Stimulated activated naive CD8-positive, alpha-beta T cell treated with anti-CD3 and anti-CD28 coated beads, Interleukin-15, amount 100 ng/mL, for 72 hours (primary cell): ENCODE measurements around the gene TUBB8.
"Not testable (repeated sequence)": the region's sequence is repeated elsewhere in the genome, so short reads cannot be mapped to it uniquely, and the experiment has no call there.

Source experiments
- ATAC-seq: fragments of 150-1000 bp; cut with Tn5 transposase; 2 replicates; pipeline ENCODE4 v1.10.0; 2021; ENCODE audit warnings: mild to moderate bottlenecking, moderate library complexity
- DNase-seq, 2 donors: peaks; one replicate each; pipeline ENCODE4 v3.0.0; 2021 to 2022
- H3K27ac Mint-ChIP-seq, 2 donors: one replicate each; pipeline ENCODE4 v1.8.0; 2022; ENCODE audit warnings: mild to moderate bottlenecking in 2 of 2, mixed read lengths in 2 of 2, moderate library complexity in 2 of 2
- H3K27me3 Mint-ChIP-seq: one replicate; pipeline ENCODE4 v1.8.0; 2022; ENCODE audit warnings: mixed read lengths
- H3K4me1 Mint-ChIP-seq: one replicate; pipeline ENCODE4 v1.8.0; 2022; ENCODE audit warnings: mild to moderate bottlenecking, mixed read lengths
- H3K4me3 Mint-ChIP-seq, 2 donors: one replicate each; pipeline ENCODE4 v1.8.0; 2022; ENCODE audit warnings: mild to moderate bottlenecking in 2 of 2, mixed read lengths in 2 of 2, moderate library complexity in 1 of 2
- H3K9me3 Mint-ChIP-seq, 2 donors: one replicate each; pipeline ENCODE4 v1.8.0; 2022; ENCODE audit warnings: mixed read lengths in 2 of 2

Gene TUBB8

DNA sequence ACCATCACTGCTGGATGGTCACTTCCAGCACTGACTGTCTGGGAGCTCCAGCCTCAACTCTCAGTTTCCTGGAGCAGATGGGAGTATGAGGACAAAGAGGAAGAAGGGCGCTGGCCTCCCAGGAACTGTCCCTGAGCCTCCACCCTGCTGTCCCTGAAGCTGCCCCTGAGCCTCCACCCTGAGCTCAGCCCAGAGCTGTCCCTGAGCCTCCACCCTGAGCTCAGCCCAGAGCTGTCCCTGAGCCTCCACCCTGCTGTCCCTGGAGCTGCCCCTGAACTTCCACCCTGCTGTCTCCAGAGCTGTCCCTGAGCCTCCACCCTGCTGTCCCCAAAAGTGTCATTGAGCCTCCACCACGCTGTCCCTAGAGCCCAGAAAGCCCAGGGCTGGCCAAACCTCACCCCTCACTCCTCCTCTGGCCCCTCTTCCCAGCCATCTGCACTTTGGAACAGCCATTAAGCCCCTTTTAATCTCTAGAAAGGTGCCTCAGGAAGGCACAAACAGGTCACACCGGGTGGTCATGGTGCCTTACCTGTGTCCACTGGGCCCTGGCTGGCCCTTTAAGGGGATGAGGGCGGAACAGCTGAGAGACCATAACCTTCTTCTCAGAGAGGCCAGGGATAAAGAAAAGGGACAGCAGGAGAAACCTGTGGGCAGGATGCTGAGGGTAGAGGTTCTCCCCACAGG, 30.6 kb upstream of the TUBB8 start:
- peaks cover 56% of the 10 kb centered on the region for H3K27me3 Mint-ChIP-seq
- no peaks in the 10 kb centered on the region for H3K4me1 Mint-ChIP-seq
- DNase-seq (no peak), ATAC-seq (no peak)
- no peaks in the 10 kb centered on the region for H3K9me3 Mint-ChIP-seq
- H3K27ac Mint-ChIP-seq = no peak overlapping the region
- H3K4me3 Mint-ChIP-seq = no peak overlapping the region

DNA sequence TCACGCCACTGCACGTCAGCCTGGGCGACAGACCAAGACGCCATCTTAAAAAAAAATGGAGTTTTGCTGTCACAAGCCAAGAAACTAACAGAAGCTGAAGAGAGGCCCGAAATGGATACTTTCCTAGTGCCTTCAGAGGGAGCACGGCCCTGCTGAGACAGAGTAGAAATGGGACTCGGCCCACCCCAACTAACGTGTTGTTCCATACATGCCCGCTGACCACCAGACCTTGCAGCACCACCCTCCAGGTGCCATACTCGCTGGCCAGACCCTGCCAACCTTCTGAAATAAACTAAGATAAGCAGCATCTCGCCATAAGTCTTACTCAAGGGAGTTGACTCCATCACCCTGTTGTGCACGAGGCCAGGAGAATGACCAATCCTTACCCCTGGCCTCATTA, 29.5 kb upstream of the TUBB8 start:
- Mint-ChIP-seq H3K9me3 (no peaks in the 10 kb centered on the region), H3K4me3 (no peak overlapping the region), H3K27ac (no peak overlapping the region), H3K27me3 (peaks cover 61% of the 10 kb centered on the region), H3K4me1 (peaks cover 4% of the 10 kb centered on the region)
- no peak for ATAC-seq
- no peak for DNase-seq

DNA sequence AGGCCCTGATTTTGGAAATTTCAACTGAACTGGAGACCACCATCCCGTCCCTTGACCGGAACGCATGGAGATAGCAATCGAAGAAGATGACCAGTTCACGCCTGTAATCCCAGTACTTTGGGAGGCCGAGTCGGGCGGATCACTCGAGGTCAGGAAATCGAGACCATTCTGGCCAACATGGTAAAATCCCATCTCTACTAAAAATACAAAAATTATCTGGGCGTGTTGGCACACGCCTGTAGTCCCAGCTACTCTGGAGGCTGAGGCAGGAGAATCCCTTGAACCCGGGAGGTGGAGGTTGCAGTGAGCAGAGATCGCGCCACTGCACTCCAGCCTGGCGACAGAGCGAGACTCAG, 25.1 kb upstream of the TUBB8 start:
- H3K4me3 Mint-ChIP-seq = peak overlapping the region; percentile 82 to 83

DNA sequence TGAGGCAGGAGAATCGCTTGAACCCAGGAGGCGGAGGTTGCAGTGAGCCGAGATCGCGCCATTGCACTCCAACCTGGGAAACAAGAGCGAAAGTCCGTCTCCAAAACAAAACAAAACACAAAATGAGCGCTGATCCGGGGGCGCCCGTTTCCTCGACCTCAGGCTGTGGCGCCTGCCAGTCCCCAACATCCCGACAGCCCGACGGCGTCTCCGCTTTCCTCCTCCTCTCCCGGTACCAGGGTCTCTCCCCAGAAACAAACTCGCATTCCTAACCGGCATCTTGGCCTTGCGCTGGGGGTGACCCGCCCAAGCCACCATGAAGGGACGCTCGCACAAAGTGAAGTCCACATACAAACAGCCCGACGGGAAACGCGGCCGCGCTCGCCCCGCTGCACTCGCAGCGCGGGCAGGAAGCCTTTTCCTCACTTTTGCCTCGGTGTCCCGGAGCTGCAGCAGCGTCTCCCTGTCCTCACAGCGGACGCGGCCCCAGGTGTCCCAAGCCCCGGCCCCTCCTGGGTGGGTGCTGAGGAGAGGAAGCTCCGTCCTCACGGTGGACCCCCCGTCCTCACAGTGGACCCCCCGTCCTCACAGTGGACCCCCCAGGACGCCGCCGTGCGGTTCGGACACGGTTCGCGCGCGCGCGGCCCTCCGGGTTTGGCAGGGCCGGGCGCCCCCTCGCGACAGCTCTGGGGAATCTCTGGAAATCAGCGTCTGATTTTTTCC, 24.6 kb upstream of the TUBB8 start:
- peak overlapping the region; percentile 82 to 83 for H3K4me3 Mint-ChIP-seq
- DNase-seq = peak; percentile 42 to 48

More for the DNA sequence above, 25.1 kb upstream of the TUBB8 start:
- ATAC-seq, H3K27ac Mint-ChIP-seq, H3K4me1 Mint-ChIP-seq, H3K9me3 Mint-ChIP-seq, DNase-seq: not testable (repeated sequence)
- H3K27me3 Mint-ChIP-seq = peaks cover 50% of the 10 kb centered on the region

DNA sequence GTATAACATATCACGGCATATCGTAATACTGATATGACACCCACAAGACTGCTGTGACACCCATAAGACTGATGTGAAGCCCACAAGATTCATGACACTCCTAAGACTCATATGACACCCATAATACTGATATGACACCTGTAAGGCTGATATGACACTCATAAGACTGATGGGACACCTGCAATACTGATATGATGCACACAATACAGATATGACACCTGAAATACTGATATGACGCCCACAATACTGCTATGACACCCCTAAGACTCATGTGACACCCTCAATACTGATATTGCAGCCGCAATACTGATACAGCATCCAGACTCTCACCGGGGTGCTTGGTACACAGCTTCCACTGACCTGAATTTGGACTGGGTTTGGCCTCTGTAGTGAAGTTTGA, 19.1 kb upstream of the TUBB8 start:
- peaks cover 30% of the 10 kb centered on the region for H3K27me3 Mint-ChIP-seq

More for the DNA sequence above, 24.6 kb upstream of the TUBB8 start:
- H3K4me1 Mint-ChIP-seq, H3K9me3 Mint-ChIP-seq, H3K27ac Mint-ChIP-seq: not testable (repeated sequence)
- H3K27me3 Mint-ChIP-seq = peaks cover 50% of the 10 kb centered on the region
- ATAC-seq = peak; percentile 54

DNA sequence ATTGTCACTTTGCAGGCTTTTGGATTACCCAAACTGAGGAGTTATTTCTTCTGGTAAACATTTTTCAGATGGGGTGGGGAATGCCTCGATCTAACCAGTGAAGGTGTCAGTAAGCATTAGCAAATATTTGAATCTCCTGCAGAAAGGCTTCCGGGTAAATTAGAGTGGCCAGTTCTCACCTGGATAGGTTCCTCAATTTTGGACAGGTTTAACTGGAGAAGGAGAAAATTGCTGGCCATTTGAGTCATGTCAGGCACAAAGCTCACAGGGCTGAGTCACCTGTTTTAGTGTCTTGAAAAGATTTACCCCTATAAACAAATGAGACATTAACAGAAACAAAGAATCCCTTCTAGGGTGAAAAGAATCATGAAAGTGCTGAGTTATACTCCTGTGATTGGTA, 830 bp upstream of the TUBB8 start:
- not testable (repeated sequence) for ATAC-seq

More for the DNA sequence above, 19.1 kb upstream of the TUBB8 start:
- H3K27ac Mint-ChIP-seq, H3K9me3 Mint-ChIP-seq, H3K4me3 Mint-ChIP-seq, H3K4me1 Mint-ChIP-seq, DNase-seq: not testable (repeated sequence)
- peak; percentile 74 for ATAC-seq

DNA sequence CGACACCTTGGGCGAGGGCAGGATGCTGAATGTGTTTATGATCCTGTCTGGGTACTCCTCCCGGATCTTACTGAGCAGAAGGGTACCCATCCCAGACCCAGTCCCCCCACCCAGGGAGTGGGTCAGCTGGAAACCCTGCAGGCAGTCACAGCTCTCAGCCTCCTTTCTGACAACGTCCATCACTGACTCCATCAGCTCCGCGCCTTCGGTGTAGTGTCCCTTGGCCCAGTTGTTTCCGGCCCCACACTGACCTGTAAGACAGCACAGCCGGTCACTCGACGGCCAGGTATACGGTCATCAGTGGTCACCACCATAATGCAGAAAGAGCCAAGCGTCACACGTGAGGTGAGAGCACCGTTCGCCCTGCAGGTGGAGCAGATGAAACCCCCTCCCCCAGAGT, 1.2 kb downstream of the TUBB8 start:
- H3K9me3 Mint-ChIP-seq, H3K27me3 Mint-ChIP-seq, DNase-seq, H3K4me3 Mint-ChIP-seq, H3K4me1 Mint-ChIP-seq, H3K27ac Mint-ChIP-seq, ATAC-seq: not testable (repeated sequence)

More for the DNA sequence above, 830 bp upstream of the TUBB8 start:
- not testable (repeated sequence) for H3K27me3 Mint-ChIP-seq, H3K4me1 Mint-ChIP-seq, DNase-seq, H3K27ac Mint-ChIP-seq, H3K4me3 Mint-ChIP-seq, H3K9me3 Mint-ChIP-seq

DNA sequence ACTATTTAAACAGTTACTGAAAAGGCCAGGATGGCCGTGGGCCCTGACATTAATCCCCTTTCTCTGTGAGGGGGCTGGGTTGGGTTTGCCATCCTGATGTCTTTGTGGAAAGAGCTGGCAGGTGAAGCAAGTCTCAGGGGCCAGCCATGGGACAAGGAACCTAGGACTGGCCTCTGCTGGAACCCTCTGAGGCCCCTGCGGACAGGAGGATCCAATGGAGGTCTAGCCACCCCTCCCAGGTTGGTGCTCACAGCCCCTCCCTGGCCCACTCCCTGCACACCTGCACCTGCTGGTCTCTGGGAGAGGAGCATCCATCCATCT, 35.8 kb downstream of the TUBB8 start:
- ATAC-seq, H3K4me3 Mint-ChIP-seq, H3K27me3 Mint-ChIP-seq, H3K27ac Mint-ChIP-seq, H3K9me3 Mint-ChIP-seq, DNase-seq, H3K4me1 Mint-ChIP-seq: not testable (repeated sequence)

DNA sequence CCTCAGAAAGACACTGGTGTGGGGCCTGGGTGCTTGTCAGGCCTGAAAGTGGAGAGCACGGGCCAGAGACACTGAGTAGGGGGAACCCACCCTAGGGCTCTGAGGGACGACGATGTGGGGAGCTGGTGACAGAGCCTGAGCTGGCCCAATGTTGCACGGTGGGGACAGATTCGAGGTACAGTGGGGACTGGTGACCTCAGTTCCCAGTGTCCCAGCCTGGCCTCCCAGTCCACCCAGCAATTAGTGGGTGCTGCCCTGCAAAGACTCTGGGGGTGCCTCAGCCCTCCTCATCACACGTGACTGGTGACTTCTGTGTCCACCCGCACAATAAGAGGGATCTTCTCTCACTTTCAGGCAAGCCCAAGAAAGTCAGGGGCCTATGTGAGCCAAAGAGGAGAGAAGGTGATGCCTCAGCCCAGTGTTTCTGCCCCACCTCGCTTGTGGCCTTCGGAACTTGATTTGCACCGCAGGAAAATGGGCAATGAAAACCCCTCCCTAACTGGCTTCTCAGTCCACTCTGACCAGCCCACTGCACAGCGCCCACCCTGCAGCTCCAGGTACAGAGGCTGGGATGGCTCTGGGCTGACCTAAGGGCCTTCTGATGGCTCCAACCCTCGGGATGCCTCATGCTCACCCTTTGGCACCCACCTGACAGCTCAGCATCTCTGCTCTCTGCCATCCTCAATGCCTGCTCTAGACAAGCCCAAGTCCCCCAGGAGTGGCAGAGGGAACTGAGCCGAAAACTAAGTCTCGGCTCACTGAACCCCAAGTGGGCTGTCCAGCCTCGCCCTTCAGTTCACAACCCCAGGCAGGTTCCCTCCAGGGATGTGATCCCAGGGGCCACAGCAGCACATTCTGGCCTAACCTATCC, 36.4 kb downstream of the TUBB8 start:
- not testable (repeated sequence) for DNase-seq, H3K27ac Mint-ChIP-seq, H3K27me3 Mint-ChIP-seq, H3K4me3 Mint-ChIP-seq, H3K9me3 Mint-ChIP-seq, H3K4me1 Mint-ChIP-seq
- ATAC-seq = peak; percentile 57

DNA sequence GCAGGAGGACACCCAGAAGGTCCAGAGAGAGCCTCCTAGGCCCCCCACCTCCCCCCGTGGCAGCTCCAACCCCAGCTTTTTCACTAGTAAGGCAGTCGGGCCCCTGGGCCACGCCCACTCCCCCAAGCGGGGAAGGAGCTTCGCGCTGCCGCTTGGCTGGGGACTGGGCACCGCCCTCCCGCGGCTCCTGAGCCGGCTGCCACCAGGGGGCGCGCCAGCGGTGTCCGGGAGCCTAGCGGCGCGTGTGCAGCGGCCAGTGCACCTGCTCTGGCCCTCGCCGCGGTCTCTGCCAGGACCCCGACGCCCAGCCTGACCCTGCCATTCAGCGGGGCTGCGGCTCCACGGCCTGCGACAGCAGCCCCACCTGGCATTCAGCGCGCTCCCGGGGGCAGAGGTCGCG, 37.8 kb downstream of the TUBB8 start:
- not testable (repeated sequence) for H3K4me3 Mint-ChIP-seq, H3K4me1 Mint-ChIP-seq, H3K27me3 Mint-ChIP-seq, H3K27ac Mint-ChIP-seq, H3K9me3 Mint-ChIP-seq
- ATAC-seq (peak; percentile 46), DNase-seq (peak in 1 of 2 donors; percentile 29)

DNA sequence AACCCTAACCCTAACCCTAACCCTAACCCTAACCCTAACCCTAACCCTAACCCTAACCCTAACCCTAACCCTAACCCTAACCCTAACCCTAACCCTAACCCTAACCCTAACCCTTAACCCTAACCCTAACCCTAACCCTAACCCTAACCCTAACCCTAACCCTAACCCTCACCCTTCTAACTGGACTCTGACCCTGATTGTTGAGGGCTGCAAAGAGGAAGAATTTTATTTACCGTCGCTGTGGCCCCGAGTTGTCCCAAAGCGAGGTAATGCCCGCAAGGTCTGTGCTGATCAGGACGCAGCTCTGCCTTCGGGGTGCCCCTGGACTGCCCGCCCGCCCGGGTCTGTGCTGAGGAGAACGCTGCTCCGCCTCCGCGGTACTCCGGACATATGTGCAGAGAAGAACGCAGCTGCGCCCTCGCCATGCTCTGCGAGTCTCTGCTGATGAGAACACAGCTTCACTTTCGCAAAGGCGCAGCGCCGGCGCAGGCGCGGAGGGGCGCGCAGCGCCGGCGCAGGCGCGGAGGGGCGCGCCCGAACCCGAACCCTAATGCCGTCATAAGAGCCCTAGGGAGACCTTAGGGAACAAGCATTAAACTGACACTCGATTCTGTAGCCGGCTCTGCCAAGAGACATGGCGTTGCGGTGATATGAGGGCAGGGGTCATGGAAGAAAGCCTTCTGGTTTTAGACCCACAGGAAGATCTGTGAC, 38.7 kb downstream of the TUBB8 start:
- H3K27ac Mint-ChIP-seq, H3K4me1 Mint-ChIP-seq, H3K9me3 Mint-ChIP-seq, H3K4me3 Mint-ChIP-seq, H3K27me3 Mint-ChIP-seq: not testable (repeated sequence)
- peak; percentile 59 for ATAC-seq
- DNase-seq = peak in 1 of 2 donors; percentile 28
